B cell (primary cell): ENCODE results near the gene FARP1. TPM values are rescaled to one million over a fixed set of nuclear protein-coding genes. Genes with fewer than 3 reads are reported as not detected.

ENCODE experiments used
- ATAC-seq: fragments of 200-7000 bp; cut with Tn5 transposase; one replicate; pipeline ENCODE4 v1.10.0; 2021; ENCODE audit warnings: low read depth, mild to moderate bottlenecking, moderate number of reproducible peaks, moderate library complexity
- CTCF ChIA-PET: fragments of 350-600 bp; sonication (Branson Sonifier 250); formaldehyde crosslinking; loops from one replicate; lab custom pipeline; 2021; ENCODE audit warnings: antibody characterized with exemption, inconsistent platforms; lab: Charles Lee
- POLR2A ChIA-PET: fragments of 350-600 bp; sonication (Branson Sonifier 250); formaldehyde crosslinking; loops from one replicate; lab custom pipeline; 2021; ENCODE audit warnings: antibody characterized with exemption; lab: Charles Lee
- DNase-seq: peaks from one replicate; pipeline ENCODE4 v3.0.0; 2013
- H2AFZ ChIP-seq: 2 replicates; pipeline ENCODE4 v1.6.1; 2012; ENCODE audit warnings: mild to moderate bottlenecking, low read depth, low read length; ENCODE audit not compliant: insufficient read depth, poor library complexity, severe bottlenecking
- H3K27ac ChIP-seq, 2 donors: 1 replicate in 1 of 2; 2 replicates in 1 of 2; pipeline ENCODE4 v1.5.1; 2012 to 2013; ENCODE audit warnings: low read length in 2 of 2, mild to moderate bottlenecking in 2 of 2, moderate library complexity in 1 of 2
- H3K27me3 ChIP-seq, 4 experiments: fragments of 200-600 bp in 1 of 4; sonication (generic) in 1 of 4; replicated peaks in 1 of 4; 1 replicate in 2 of 4; 2 replicates in 2 of 4; pipeline versions ENCODE4 v1.6.1 to v1.7.0; 2013 to 2016; ENCODE audit warnings: low read length in 3 of 4, mild to moderate bottlenecking in 2 of 4, mixed read lengths in 1 of 4, moderate library complexity in 1 of 4; ENCODE audit not compliant: insufficient read depth in 4 of 4, control insufficient read depth in 3 of 4; ENCODE audit errors: control extremely low read depth in 1 of 4
- H3K36me3 ChIP-seq, 2 experiments: replicated peaks in 1 of 2; 1 replicate in 1 of 2; 2 replicates in 1 of 2; pipeline versions ENCODE4 v1.6.1 to v1.7.1; 2013; ENCODE audit warnings: low read length in 1 of 2; ENCODE audit not compliant: insufficient read depth in 2 of 2, control insufficient read depth in 1 of 2; ENCODE audit errors: control extremely low read depth in 1 of 2, extremely low read depth in 1 of 2
- H3K4me1 ChIP-seq, 2 donors: fragments of 200-600 bp in 1 of 2; sonication (generic) in 1 of 2; 1 replicate in 1 of 2; 2 replicates in 1 of 2; pipeline versions ENCODE4 v1.5.1 to v1.6.1; 2013 to 2017; ENCODE audit warnings: low read length in 2 of 2; ENCODE audit not compliant: control insufficient read depth in 2 of 2, insufficient read depth in 2 of 2
- H3K4me2 ChIP-seq: replicated peaks from 2 replicates; pipeline ENCODE3; 2012; ENCODE audit warnings: mild to moderate bottlenecking, low read depth, low read length; ENCODE audit not compliant: poor library complexity, severe bottlenecking
- H3K4me3 ChIP-seq, 5 experiments: fragments of 200-600 bp in 1 of 5; sonication (generic) in 1 of 5; 1 replicate in 3 of 5; 2 replicates in 2 of 5; pipeline versions ENCODE4 v1.5.1 to v1.7.0; 2011 to 2016; ENCODE audit warnings: low read length in 4 of 5, mild to moderate bottlenecking in 4 of 5, low read depth in 2 of 5, control low read depth in 1 of 5, moderate library complexity in 1 of 5; ENCODE audit not compliant: insufficient read depth in 1 of 5; ENCODE audit errors: control extremely low read depth in 1 of 5, extremely low read depth in 1 of 5
- H3K79me2 ChIP-seq: fragments of 200-600 bp; sonication (generic); one replicate; pipeline ENCODE4 v1.6.0; 2016; ENCODE audit warnings: low read length; ENCODE audit not compliant: control insufficient read depth, insufficient read depth
- H3K9ac ChIP-seq: fragments of 200-600 bp; sonication (generic); 2 replicates; pipeline ENCODE4 v1.6.1; 2017; ENCODE audit warnings: mild to moderate bottlenecking, low read length, moderate library complexity
- H3K9me3 ChIP-seq, 3 donors: one replicate each; pipeline versions ENCODE4 v1.6.1 to v1.7.1; 2013; ENCODE audit warnings: low read length in 2 of 3; ENCODE audit not compliant: control insufficient read depth in 2 of 3, insufficient read depth in 1 of 3; ENCODE audit errors: control extremely low read depth in 1 of 3
- H4K20me1 ChIP-seq: 2 replicates; pipeline ENCODE4 v1.6.0; 2012; ENCODE audit warnings: mild to moderate bottlenecking, low read length; ENCODE audit not compliant: insufficient read depth, control insufficient read depth, poor library complexity, severe bottlenecking
- H3K27ac Mint-ChIP-seq: one replicate; pipeline ENCODE4 v1.8.0; 2021; ENCODE audit warnings: mixed read lengths
- H3K27me3 Mint-ChIP-seq: one replicate; pipeline ENCODE4 v1.8.0; 2021; ENCODE audit warnings: mixed read lengths
- H3K4me1 Mint-ChIP-seq: one replicate; pipeline ENCODE4 v1.8.0; 2021; ENCODE audit warnings: mixed read lengths
- H3K4me3 Mint-ChIP-seq: one replicate; pipeline ENCODE4 v1.8.0; 2021; ENCODE audit warnings: mixed read lengths
- H3K9me3 Mint-ChIP-seq: one replicate; pipeline ENCODE4 v1.8.0; 2022; ENCODE audit warnings: mixed read lengths; ENCODE audit not compliant: insufficient read depth
- CTCF ChIP-seq: fragments of 200-600 bp; IDR thresholded peaks from one replicate; pipeline ENCODE4 v1.8.0; 2022; ENCODE audit warnings: antibody characterized with exemption, mild to moderate bottlenecking
- EZH2 ChIP-seq: IDR thresholded peaks from 2 replicates; pipeline ENCODE4 v1.6.1; 2012; ENCODE audit warnings: borderline replicate concordance, low read depth, mild to moderate bottlenecking, moderate library complexity, low read length; ENCODE audit not compliant: insufficient read depth, poor library complexity, severe bottlenecking
- WGBS: methylation state at CpG from one replicate; pipeline ENCODE4 v1.1.5; 2013; ENCODE audit warnings: missing lambda C conversion rate; ENCODE audit not compliant: insufficient coverage; 5-methylcytosine and 5-hydroxymethylcytosine counted together
- intact Hi-C: fragments of 100-400 bp; cut with micrococcal nuclease; formaldehyde crosslinking; loops from one replicate; pipeline ENCODE4 v1.10.0; 2022
- polyA plus RNA-seq: library from polyadenylated mRNA; depleted of rRNA; stranded (reverse); fragments of >200 nt; gene quantifications from 2 replicates; pipeline ENCODE4 v1.2.3, GENCODE V29; 2012
- total RNA-seq, 2 donors: library from RNA; stranded (reverse); fragments of 120-200 nt in 1 of 2; gene quantifications; 1 replicate in 1 of 2; 2 replicates in 1 of 2; pipeline versions ENCODE4 v1.2.3 to v1.2.4, GENCODE V29; 2013 to 2022

Gene FARP1
- total and polyA plus RNA-seq, 2 donors (not counting 1 experiment from before 2014, with no cell fraction given), result 0.15 to 1.5 TPM

GRCh38 chr13:98366010-98366409, 223.1 kb downstream of the FARP1 start:
- no CpG with 5 or more reads among the region's 2 CpGs for WGBS
- no peaks in the 10 kb centered on the region for H4K20me1 ChIP-seq
- H3K27me3 ChIP-seq, result peaks cover 0 to 5% (median 2%) of the 10 kb centered on the region in 4 experiments
- Mint-ChIP-seq H3K4me3 (no peak overlapping the region), H3K9me3 (no peaks in the 10 kb centered on the region), H3K4me1 (no peaks in the 10 kb centered on the region), H3K27ac (no peak overlapping the region), H3K27me3 (peaks cover 23% of the 10 kb centered on the region)
- H3K4me3 ChIP-seq, result no peak overlapping the region
- ATAC-seq (no peak), DNase-seq (no peak)
- CTCF ChIA-PET, result no interaction called here
- H3K36me3 ChIP-seq, result no peaks in the 10 kb centered on the region
- intact Hi-C loops, result no loop called here
- peaks cover 0 to 6% (median 0%) of the 10 kb centered on the region in 3 donors for H3K9me3 ChIP-seq
- TF ChIP-seq EZH2 (no peak), CTCF (no peak)
- H3K27ac ChIP-seq, result no peak overlapping the region
- POLR2A ChIA-PET, result no interaction called here
- no peak overlapping the region for H3K9ac ChIP-seq
- H3K4me1 ChIP-seq, result no peaks in the 10 kb centered on the region
- H2AFZ ChIP-seq, result no peak overlapping the region
- no peaks in the 10 kb centered on the region for H3K79me2 ChIP-seq
- no peak overlapping the region for H3K4me2 ChIP-seq

GRCh38 chr13:98366443-98366842, 223.5 kb downstream of the FARP1 start:
- Mint-ChIP-seq H3K4me3 (no peak overlapping the region), H3K27ac (no peak overlapping the region), H3K9me3 (no peaks in the 10 kb centered on the region), H3K4me1 (no peaks in the 10 kb centered on the region), H3K27me3 (peaks cover 26% of the 10 kb centered on the region)
- intact Hi-C loops, result no loop called here
- Histone ChIP-seq H3K4me1 (no peaks in the 10 kb centered on the region), H3K27me3 (peaks cover 0 to 5% (median 2%) of the 10 kb centered on the region in 4 experiments), H2AFZ (no peak overlapping the region), H3K9me3 (peaks cover 0 to 6% (median 0%) of the 10 kb centered on the region in 3 donors), H3K36me3 (no peaks in the 10 kb centered on the region), H3K4me3 (no peak overlapping the region), H3K27ac (no peak overlapping the region), H4K20me1 (no peaks in the 10 kb centered on the region), H3K4me2 (no peak overlapping the region), H3K9ac (no peak overlapping the region), H3K79me2 (no peaks in the 10 kb centered on the region)
- ChIA-PET POLR2A (no interaction called here), CTCF (no interaction called here)
- no peak for TF ChIP-seq EZH2
- no peak for TF ChIP-seq CTCF
- 100% methylated on average over 5 of the region's 7 CpGs for WGBS
- ATAC-seq (no peak), DNase-seq (no peak)
